PC-3 (cell line): ENCODE results near the gene HSPH1. TPM values are rescaled to one million over a fixed set of nuclear protein-coding genes. Genes with fewer than 3 reads are reported as not detected.
"Not testable (repeated sequence)": the region's sequence is repeated elsewhere in the genome, so short reads cannot be mapped to it uniquely, and the experiment has no call there.

Source experiments
- ATAC-seq: fragments of 200-7000 bp; cut with Tn5 transposase; 2 replicates; pipeline ENCODE4 v1.9.1; 2020; ENCODE audit warnings: mild to moderate bottlenecking, moderate library complexity
- BruUV-seq: library from RNA; stranded (reverse); fragments of 400-500 nt; replicated peaks from 2 replicates; lab custom pipeline; 2021; lab: Mats Ljungman, UMichigan
- CTCF ChIA-PET: fragments of 300-600 bp; sonication (Branson Sonifier 250); formaldehyde crosslinking; loops from one replicate; lab custom pipeline; 2022; ENCODE audit warnings: antibody characterized with exemption; lab: Charles Lee
- POLR2A ChIA-PET: fragments of 300-600 bp; sonication (Branson Sonifier 250); formaldehyde crosslinking; loops from one replicate; lab custom pipeline; 2022; ENCODE audit warnings: antibody characterized with exemption; ENCODE audit not compliant: unreplicated experiment; lab: Charles Lee
- DNase-seq: peaks from one replicate; pipeline ENCODE4 v3.0.0-alpha.2; 2015
- H2AFZ ChIP-seq: fragments of 300-600 bp; sonication (generic); 2 replicates; pipeline ENCODE4 v1.6.0; 2016; ENCODE audit warnings: antibody characterized with exemption, low read length
- H3F3A ChIP-seq: fragments of 300-600 bp; sonication (generic); one replicate; pipeline ENCODE4 v1.6.0; 2017; ENCODE audit warnings: antibody characterized with exemption, low read length, control low read depth, mild to moderate bottlenecking; ENCODE audit not compliant: unreplicated experiment
- H3K27ac ChIP-seq: fragments of 300-600 bp; sonication (generic); 2 replicates; pipeline ENCODE4 v1.5.1; 2016; ENCODE audit warnings: mild to moderate bottlenecking, low read length
- H3K27me3 ChIP-seq: fragments of 300-600 bp; sonication (generic); 2 replicates; pipeline ENCODE4 v1.6.1; 2016; ENCODE audit warnings: low read length, mixed read lengths
- H3K36me3 ChIP-seq: fragments of 300-600 bp; sonication (generic); 2 replicates; pipeline ENCODE4 v1.6.1; 2016; ENCODE audit warnings: low read depth, mixed run types, low read length, mixed read lengths
- H3K4me1 ChIP-seq: fragments of 300-600 bp; sonication (generic); 2 replicates; pipeline ENCODE4 v1.5.1; 2016; ENCODE audit warnings: low read length; ENCODE audit not compliant: insufficient read depth
- H3K4me2 ChIP-seq: fragments of 300-600 bp; sonication (generic); 2 replicates; pipeline ENCODE4 v1.6.0; 2016; ENCODE audit warnings: low read length
- H3K4me3 ChIP-seq: fragments of 300-600 bp; sonication (generic); 2 replicates; pipeline ENCODE4 v1.5.1; 2016; ENCODE audit warnings: mild to moderate bottlenecking, low read length, mixed read lengths
- H3K79me2 ChIP-seq: fragments of 300-600 bp; sonication (generic); 2 replicates; pipeline ENCODE4 v1.6.1; 2017; ENCODE audit warnings: low read length, mixed read lengths
- H3K9ac ChIP-seq: fragments of 300-600 bp; sonication (generic); 2 replicates; pipeline ENCODE4 v1.6.0; 2016; ENCODE audit warnings: mild to moderate bottlenecking, low read length
- H3K9me2 ChIP-seq: fragments of 300-600 bp; sonication (generic); replicated peaks from 2 replicates; pipeline ENCODE4 v1.6.1; 2016; ENCODE audit warnings: mixed run types, low read length, mixed read lengths
- H3K9me3 ChIP-seq: fragments of 300-600 bp; sonication (generic); 2 replicates; pipeline ENCODE4 v1.6.1; 2016; ENCODE audit warnings: low read length, mixed read lengths
- H4K20me1 ChIP-seq: fragments of 300-600 bp; sonication (generic); 2 replicates; pipeline ENCODE4 v1.6.1; 2016; ENCODE audit warnings: low read length, mixed read lengths
- CTCF ChIP-seq: fragments of 300-600 bp; sonication (generic); conservative IDR thresholded peaks from 2 replicates; pipeline ENCODE4 v1.5.1; 2017; ENCODE audit warnings: antibody characterized with exemption, low read depth, mild to moderate bottlenecking, low read length
- EZH2 ChIP-seq: fragments of 300-600 bp; sonication (generic); IDR thresholded peaks from one replicate; pipeline ENCODE4 v1.6.1; 2017; ENCODE audit warnings: antibody characterized with exemption, mild to moderate bottlenecking, low read length; ENCODE audit not compliant: unreplicated experiment
- EZH2phosphoT487 ChIP-seq: fragments of 300-600 bp; sonication (generic); IDR thresholded peaks from 2 replicates; pipeline ENCODE4 v1.6.1; 2018; ENCODE audit warnings: mild to moderate bottlenecking, antibody characterized with exemption, low read length, borderline replicate concordance
- intact Hi-C: fragments of 100-400 bp; cut with micrococcal nuclease; formaldehyde crosslinking; loops from 2 replicates; pipeline ENCODE4 v1.9.0; 2023
- total RNA-seq: library from RNA; depleted of rRNA; stranded (reverse); fragments of >200 nt; gene quantifications from 2 replicates; pipeline ENCODE4 v1.2.3, GENCODE V29; 2014

Gene HSPH1
- total RNA-seq, 1 experiment from 2014 or later: 83.7 TPM

GRCh38 chr13:31182987-31183386, 21.3 kb upstream of the HSPH1 start:
- ChIA-PET POLR2A (no interaction called here), CTCF (no interaction called here)
- BruUV-seq: no TSS peak
- DNase-seq (no peak), ATAC-seq (no peak)
- Histone ChIP-seq H3F3A (no peaks in the 10 kb centered on the region), H3K4me3 (no peak overlapping the region), H3K4me1 (no peaks in the 10 kb centered on the region), H4K20me1 (no peaks in the 10 kb centered on the region), H2AFZ (no peak overlapping the region), H3K9me2 (no peaks in the 10 kb centered on the region), H3K27me3 (no peaks in the 10 kb centered on the region), H3K9ac (no peak overlapping the region), H3K4me2 (no peak overlapping the region), H3K27ac (no peak overlapping the region), H3K79me2 (no peaks in the 10 kb centered on the region), H3K9me3 (no peaks in the 10 kb centered on the region), H3K36me3 (no peaks in the 10 kb centered on the region)
- intact Hi-C loops: no loop called here
- TF ChIP-seq EZH2phosphoT487: no peak
- TF ChIP-seq CTCF: no peak
- TF ChIP-seq EZH2: no peak

GRCh38 chr13:31179754-31180153, 18.1 kb upstream of the HSPH1 start:
- ATAC-seq (no peak), DNase-seq (no peak)
- Histone ChIP-seq H3F3A (no peaks in the 10 kb centered on the region), H3K79me2 (no peaks in the 10 kb centered on the region), H3K4me3 (no peak overlapping the region), H3K36me3 (no peaks in the 10 kb centered on the region), H3K9me3 (no peaks in the 10 kb centered on the region), H3K27ac (no peak overlapping the region), H3K4me1 (no peaks in the 10 kb centered on the region), H3K9ac (no peak overlapping the region), H3K9me2 (no peaks in the 10 kb centered on the region), H2AFZ (no peak overlapping the region), H3K4me2 (no peak overlapping the region), H4K20me1 (no peaks in the 10 kb centered on the region), H3K27me3 (no peaks in the 10 kb centered on the region)
- intact Hi-C loops: no loop called here
- ChIA-PET CTCF (no interaction called here), POLR2A (no interaction called here)
- no TSS peak for BruUV-seq
- TF ChIP-seq EZH2 (no peak), CTCF (no peak), EZH2phosphoT487 (no peak)

GRCh38 chr13:31179241-31179640, 17.5 kb upstream of the HSPH1 start:
- H3K4me3 ChIP-seq: no peak overlapping the region
- TF ChIP-seq CTCF (no peak), EZH2phosphoT487 (no peak), EZH2 (no peak)
- no peaks in the 10 kb centered on the region for H4K20me1 ChIP-seq
- no peaks in the 10 kb centered on the region for H3F3A ChIP-seq
- ATAC-seq (no peak), DNase-seq (no peak)
- H3K9me2 ChIP-seq: no peaks in the 10 kb centered on the region
- no peaks in the 10 kb centered on the region for H3K9me3 ChIP-seq
- intact Hi-C loops: no loop called here
- H3K27me3 ChIP-seq: no peaks in the 10 kb centered on the region
- no peak overlapping the region for H3K27ac ChIP-seq
- no peak overlapping the region for H2AFZ ChIP-seq
- ChIA-PET POLR2A (no interaction called here), CTCF (no interaction called here)
- no TSS peak for BruUV-seq
- no peaks in the 10 kb centered on the region for H3K79me2 ChIP-seq
- H3K9ac ChIP-seq: no peak overlapping the region
- H3K4me2 ChIP-seq: no peak overlapping the region
- no peaks in the 10 kb centered on the region for H3K36me3 ChIP-seq
- no peaks in the 10 kb centered on the region for H3K4me1 ChIP-seq

GRCh38 chr13:31177813-31178495, 16.2 kb upstream of the HSPH1 start:
- H3K9ac ChIP-seq, ATAC-seq, CTCF ChIA-PET, H3K9me2 ChIP-seq, H3F3A ChIP-seq, H2AFZ ChIP-seq, H3K27ac ChIP-seq, H3K4me3 ChIP-seq, H4K20me1 ChIP-seq, POLR2A ChIA-PET, H3K27me3 ChIP-seq, BruUV-seq, H3K79me2 ChIP-seq, intact Hi-C loops, DNase-seq, H3K36me3 ChIP-seq, H3K9me3 ChIP-seq, H3K4me2 ChIP-seq: not testable (repeated sequence)
- H3K4me1 ChIP-seq: peaks cover 11% of the 10 kb centered on the region
